ENCODE measurements around the gene GNAQ. TPM values are rescaled to one million over a fixed set of nuclear protein-coding genes. Genes with fewer than 3 reads are reported as not detected.

The GNAQ gene
- total RNA-seq, 2 donors from 2014 or later = 57.1 to 68.1 TPM

GRCh38 chr9:77969083-77969482 is 62.5 kb downstream of the GNAQ start:
- Mint-ChIP-seq H3K4me1 (peaks cover 51% of the 10 kb centered on the region), H3K27me3 (no peaks in the 10 kb centered on the region), H3K4me3 (no peak overlapping the region), H3K27ac (no peak overlapping the region), H3K36me3 (ENCODE audit: low read depth) (peaks cover 3% of the 10 kb centered on the region)
- H3K9me3 ChIP-seq (ENCODE audit: control insufficient read depth, low read length, poor library complexity, severe bottlenecking) = no peaks in the 10 kb centered on the region
- ATAC-seq (no peak), DNase-seq (no peak)

- DNase-seq (no peak), ATAC-seq (no peak)
- H3K9me3 ChIP-seq (ENCODE audit: control insufficient read depth, low read length, poor library complexity, severe bottlenecking) = no peaks in the 10 kb centered on the region
- H3K36me3 Mint-ChIP-seq (ENCODE audit: low read depth) = peaks cover 3% of the 10 kb centered on the region
- peaks cover 51% of the 10 kb centered on the region for H3K4me1 Mint-ChIP-seq
- H3K27me3 Mint-ChIP-seq = no peaks in the 10 kb centered on the region
- no peak overlapping the region for H3K27ac Mint-ChIP-seq
- H3K4me3 Mint-ChIP-seq = no peak overlapping the region
These were observed 63.1 kb downstream of the GNAQ start for GRCh38 chr9:77968506-77968905.

- Mint-ChIP-seq H3K27me3 (no peaks in the 10 kb centered on the region), H3K4me3 (no peak overlapping the region), H3K36me3 (ENCODE audit: low read depth) (peaks cover 5% of the 10 kb centered on the region), H3K27ac (no peak overlapping the region), H3K4me1 (peaks cover 62% of the 10 kb centered on the region)
- ATAC-seq (no peak), DNase-seq (no peak)
- no peaks in the 10 kb centered on the region for H3K9me3 ChIP-seq (ENCODE audit: control insufficient read depth, low read length, poor library complexity, severe bottlenecking)
These were observed 64.9 kb downstream of the GNAQ start for GRCh38 chr9:77966718-77967117.

GRCh38 chr9:77965445-77966123 is 66.0 kb downstream of the GNAQ start:
- DNase-seq (no peak), ATAC-seq (no peak)
- H3K4me1 Mint-ChIP-seq = peaks cover 64% of the 10 kb centered on the region
- no peak overlapping the region for H3K4me3 Mint-ChIP-seq
- peaks cover 5% of the 10 kb centered on the region for H3K36me3 Mint-ChIP-seq (ENCODE audit: low read depth)
- no peaks in the 10 kb centered on the region for H3K27me3 Mint-ChIP-seq
- H3K27ac Mint-ChIP-seq = peak overlapping the region; percentile 41
- H3K9me3 ChIP-seq (ENCODE audit: control insufficient read depth, low read length, poor library complexity, severe bottlenecking) = no peaks in the 10 kb centered on the region

GRCh38 chr9:77964258-77964657 is 67.4 kb downstream of the GNAQ start:
- ATAC-seq (no peak), DNase-seq (no peak)
- H3K36me3 Mint-ChIP-seq (ENCODE audit: low read depth) = peaks cover 4% of the 10 kb centered on the region
- peaks cover 59% of the 10 kb centered on the region for H3K4me1 Mint-ChIP-seq
- no peaks in the 10 kb centered on the region for H3K27me3 Mint-ChIP-seq
- no peak overlapping the region for H3K4me3 Mint-ChIP-seq
- no peaks in the 10 kb centered on the region for H3K9me3 ChIP-seq (ENCODE audit: control insufficient read depth, low read length, poor library complexity, severe bottlenecking)
- H3K27ac Mint-ChIP-seq = no peak overlapping the region

GRCh38 chr9:77961541-77961940 is 70.1 kb downstream of the GNAQ start:
- ATAC-seq = no peak
- no peak overlapping the region for H3K4me3 Mint-ChIP-seq
- H3K36me3 Mint-ChIP-seq (ENCODE audit: low read depth) = peaks cover 2% of the 10 kb centered on the region
- H3K27me3 Mint-ChIP-seq = no peaks in the 10 kb centered on the region
- H3K4me1 Mint-ChIP-seq = peaks cover 55% of the 10 kb centered on the region
- no peaks in the 10 kb centered on the region for H3K9me3 ChIP-seq (ENCODE audit: control insufficient read depth, low read length, poor library complexity, severe bottlenecking)
- no peak overlapping the region for H3K27ac Mint-ChIP-seq
- DNase-seq = no peak

GRCh38 chr9:77960356-77961153 is 71.1 kb downstream of the GNAQ start:
- H3K4me3 Mint-ChIP-seq = peak overlapping the region; percentile 57
- H3K9me3 ChIP-seq (ENCODE audit: control insufficient read depth, low read length, poor library complexity, severe bottlenecking) = no peaks in the 10 kb centered on the region
- H3K4me1 Mint-ChIP-seq = peaks cover 49% of the 10 kb centered on the region
- H3K36me3 Mint-ChIP-seq (ENCODE audit: low read depth) = peaks cover 2% of the 10 kb centered on the region
- DNase-seq (no peak), ATAC-seq (no peak)
- no peaks in the 10 kb centered on the region for H3K27me3 Mint-ChIP-seq
- H3K27ac Mint-ChIP-seq = no peak overlapping the region

- no peak overlapping the region for H3K27ac Mint-ChIP-seq
- ATAC-seq = no peak
These were observed 71.8 kb downstream of the GNAQ start for GRCh38 chr9:77959803-77960202.

GRCh38 chr9:77957652-77958051 is 74.0 kb downstream of the GNAQ start:
- Mint-ChIP-seq H3K27me3 (no peaks in the 10 kb centered on the region), H3K4me1 (peaks cover 39% of the 10 kb centered on the region), H3K27ac (peak overlapping the region; percentile 29), H3K36me3 (ENCODE audit: low read depth) (peaks cover 2% of the 10 kb centered on the region), H3K4me3 (no peak overlapping the region)
- no peaks in the 10 kb centered on the region for H3K9me3 ChIP-seq (ENCODE audit: control insufficient read depth, low read length, poor library complexity, severe bottlenecking)
- no peak for ATAC-seq
- DNase-seq = no peak

More at GRCh38 chr9:77959803-77960202, 71.8 kb downstream of the GNAQ start:
- H3K27me3 Mint-ChIP-seq = no peaks in the 10 kb centered on the region
- no peak for DNase-seq
- peaks cover 2% of the 10 kb centered on the region for H3K36me3 Mint-ChIP-seq (ENCODE audit: low read depth)
- no peaks in the 10 kb centered on the region for H3K9me3 ChIP-seq (ENCODE audit: control insufficient read depth, low read length, poor library complexity, severe bottlenecking)
- H3K4me1 Mint-ChIP-seq = peaks cover 44% of the 10 kb centered on the region
- no peak overlapping the region for H3K4me3 Mint-ChIP-seq

GRCh38 chr9:77956555-77956954 is 75.1 kb downstream of the GNAQ start:
- no peak overlapping the region for H3K27ac Mint-ChIP-seq
- H3K4me3 Mint-ChIP-seq = no peak overlapping the region
- ATAC-seq (no peak), DNase-seq (no peak)
- H3K36me3 Mint-ChIP-seq (ENCODE audit: low read depth) = no peaks in the 10 kb centered on the region
- H3K4me1 Mint-ChIP-seq = peaks cover 32% of the 10 kb centered on the region
- no peaks in the 10 kb centered on the region for H3K27me3 Mint-ChIP-seq
- no peaks in the 10 kb centered on the region for H3K9me3 ChIP-seq (ENCODE audit: control insufficient read depth, low read length, poor library complexity, severe bottlenecking)

GRCh38 chr9:77954666-77955015 is 77.0 kb downstream of the GNAQ start:
- no peaks in the 10 kb centered on the region for H3K9me3 ChIP-seq (ENCODE audit: control insufficient read depth, low read length, poor library complexity, severe bottlenecking)
- DNase-seq = no peak
- Mint-ChIP-seq H3K27ac (peak overlapping the region; percentile 9), H3K4me3 (no peak overlapping the region), H3K36me3 (ENCODE audit: low read depth) (no peaks in the 10 kb centered on the region), H3K27me3 (no peaks in the 10 kb centered on the region), H3K4me1 (peaks cover 32% of the 10 kb centered on the region)
- no peak for ATAC-seq

- DNase-seq = no peak
- Mint-ChIP-seq H3K27ac (peak overlapping the region; percentile 9), H3K4me1 (peaks cover 34% of the 10 kb centered on the region)
These were observed 77.5 kb downstream of the GNAQ start for GRCh38 chr9:77954013-77954665.

GRCh38 chr9:77953590-77953989 is 78.0 kb downstream of the GNAQ start:
- no peak for ATAC-seq
- no peaks in the 10 kb centered on the region for H3K27me3 Mint-ChIP-seq
- H3K36me3 Mint-ChIP-seq (ENCODE audit: low read depth) = no peaks in the 10 kb centered on the region
- no peak overlapping the region for H3K4me3 Mint-ChIP-seq
- H3K4me1 Mint-ChIP-seq = peaks cover 38% of the 10 kb centered on the region
- H3K9me3 ChIP-seq (ENCODE audit: control insufficient read depth, low read length, poor library complexity, severe bottlenecking) = no peaks in the 10 kb centered on the region
- DNase-seq = no peak
- no peak overlapping the region for H3K27ac Mint-ChIP-seq

More at GRCh38 chr9:77954013-77954665, 77.5 kb downstream of the GNAQ start:
- no peak overlapping the region for H3K4me3 Mint-ChIP-seq
- no peaks in the 10 kb centered on the region for H3K9me3 ChIP-seq (ENCODE audit: control insufficient read depth, low read length, poor library complexity, severe bottlenecking)
- no peak for ATAC-seq
- H3K27me3 Mint-ChIP-seq = no peaks in the 10 kb centered on the region
- H3K36me3 Mint-ChIP-seq (ENCODE audit: low read depth) = no peaks in the 10 kb centered on the region

Data from T-helper 17 cell (primary cell).